GM18873 (cell line): Measurements from ENCODE around the gene ITGAV.
A peak's percentile ranks its signal among the peaks of the same experiment; 100 is the strongest.

Source experiments
- ATAC-seq: cut with Tn5 transposase; IDR thresholded peaks from one replicate; pipeline ENCODE4 v1.9.1; 2021; ENCODE audit warnings: mild to moderate bottlenecking, moderate library complexity, moderate number of reproducible peaks; ENCODE audit not compliant: unreplicated experiment, low FRiP score

The ITGAV gene

DNA sequence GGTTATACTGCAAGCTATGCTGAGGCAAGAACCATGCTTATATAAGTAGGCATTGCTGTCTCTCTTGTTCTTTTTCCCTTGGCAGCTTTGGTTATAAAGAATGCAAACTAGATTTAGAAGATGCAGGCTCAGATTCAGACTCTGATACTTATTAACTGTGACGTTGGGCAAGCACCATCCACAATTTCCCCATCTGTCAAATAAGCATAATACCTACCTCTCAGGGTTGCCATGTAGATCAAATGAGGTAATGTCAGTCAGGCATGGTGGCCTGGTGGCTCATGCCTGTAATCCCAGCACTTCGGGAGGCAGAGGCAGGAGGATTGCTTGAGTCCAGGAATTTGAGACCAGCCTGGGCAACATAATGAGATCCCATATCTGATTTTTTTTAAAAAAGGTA lies 21.7 kb downstream of the ITGAV start:
- ATAC-seq: no peak

DNA sequence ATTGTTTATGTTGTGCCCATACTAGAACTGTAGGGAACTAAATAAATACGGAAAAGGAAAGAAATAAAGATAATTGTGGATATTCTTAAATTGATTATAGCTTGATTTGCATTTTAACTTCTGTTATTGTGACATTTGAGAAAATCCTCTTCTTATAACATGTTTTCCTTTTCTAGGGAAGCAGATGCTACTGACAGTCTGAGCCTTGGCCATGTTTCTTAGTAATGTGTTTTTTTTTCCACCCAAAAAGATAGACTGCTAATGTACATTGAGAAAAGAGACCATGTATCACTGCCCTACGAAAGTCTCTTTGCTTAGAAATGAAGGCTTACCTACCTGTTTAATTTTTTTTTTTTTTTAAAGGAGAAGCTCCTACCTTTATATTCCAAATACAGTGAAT lies 22.2 kb downstream of the ITGAV start:
- no peak for ATAC-seq

DNA sequence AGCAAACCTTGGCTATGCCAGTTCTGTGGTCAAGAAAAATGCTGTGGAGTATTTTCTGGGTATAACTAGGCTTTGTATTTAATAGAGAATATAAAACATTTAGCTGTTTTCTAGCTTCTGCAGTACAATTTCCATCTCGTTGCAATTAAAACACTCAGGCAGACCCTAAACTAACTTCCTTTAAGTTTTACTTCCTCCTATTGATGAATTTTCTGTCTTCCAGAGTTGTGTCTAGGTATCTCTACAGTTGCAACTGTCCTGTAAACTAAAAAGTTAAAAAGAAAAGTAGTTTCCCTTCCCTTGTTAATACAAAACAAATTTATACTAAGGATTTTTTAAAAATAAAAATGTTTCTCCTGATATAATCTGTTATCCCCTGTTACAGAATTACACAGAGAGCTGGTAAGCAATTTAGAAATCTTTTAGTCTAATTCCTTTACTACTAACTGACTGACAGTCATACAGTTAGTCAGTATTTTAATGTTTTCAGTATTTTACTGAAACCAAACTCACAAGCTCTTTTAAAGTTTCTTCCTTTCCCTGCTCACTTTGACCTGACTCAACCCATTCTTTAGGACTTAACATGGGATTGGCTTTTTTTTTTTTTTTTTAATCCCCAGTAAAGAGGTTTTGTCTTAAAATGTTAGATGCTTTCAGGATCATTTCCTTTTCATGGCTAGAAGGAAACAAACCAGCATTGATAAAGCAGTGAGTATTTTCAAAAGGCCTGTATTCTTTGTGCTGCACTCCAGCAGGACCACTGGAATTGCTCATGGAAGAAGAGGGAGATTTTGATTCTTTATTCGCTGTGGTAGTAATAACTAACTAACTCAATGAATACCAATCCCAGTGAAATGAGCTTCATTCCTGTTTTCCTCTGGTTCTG lies 22.9 kb downstream of the ITGAV start:
- no peak for ATAC-seq

DNA sequence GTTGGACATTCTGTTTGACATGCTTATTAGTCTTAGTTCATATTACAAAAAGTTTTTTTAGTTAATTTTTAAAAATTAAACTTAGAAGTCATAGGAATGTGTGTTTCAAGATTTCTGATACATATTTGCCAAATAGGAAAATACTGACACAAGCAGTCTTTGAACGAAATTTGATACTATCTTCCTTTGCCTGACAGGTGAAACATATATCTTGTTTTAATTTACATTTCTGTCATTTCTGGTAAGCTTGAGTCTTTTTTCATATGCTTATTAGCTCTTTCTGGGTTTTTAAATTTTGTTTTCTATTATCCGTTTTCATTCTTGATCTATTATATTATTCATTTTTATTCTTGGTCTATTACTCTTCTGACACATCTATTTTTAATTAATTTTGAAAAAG lies 24.5 kb downstream of the ITGAV start:
- ATAC-seq: no peak

DNA sequence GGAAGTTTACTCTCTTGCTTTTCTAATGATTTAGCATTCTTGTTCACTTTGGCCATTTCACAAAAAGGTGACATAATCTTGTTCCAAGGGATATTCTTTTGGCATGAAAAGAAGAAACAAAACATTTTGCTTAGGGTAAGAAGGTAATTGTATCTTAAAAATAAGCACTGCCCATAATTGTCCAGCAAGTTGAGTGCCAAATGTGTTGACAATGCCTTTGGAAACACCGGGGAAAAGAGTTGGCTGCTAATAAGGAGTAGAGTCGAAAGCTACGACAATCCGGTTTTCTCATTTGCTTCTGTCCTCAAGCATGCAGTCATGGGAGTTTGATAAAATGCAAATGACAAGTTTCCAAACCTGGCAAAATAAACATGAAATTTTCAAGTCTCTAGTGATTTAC lies 27.3 kb downstream of the ITGAV start:
- no peak for ATAC-seq

DNA sequence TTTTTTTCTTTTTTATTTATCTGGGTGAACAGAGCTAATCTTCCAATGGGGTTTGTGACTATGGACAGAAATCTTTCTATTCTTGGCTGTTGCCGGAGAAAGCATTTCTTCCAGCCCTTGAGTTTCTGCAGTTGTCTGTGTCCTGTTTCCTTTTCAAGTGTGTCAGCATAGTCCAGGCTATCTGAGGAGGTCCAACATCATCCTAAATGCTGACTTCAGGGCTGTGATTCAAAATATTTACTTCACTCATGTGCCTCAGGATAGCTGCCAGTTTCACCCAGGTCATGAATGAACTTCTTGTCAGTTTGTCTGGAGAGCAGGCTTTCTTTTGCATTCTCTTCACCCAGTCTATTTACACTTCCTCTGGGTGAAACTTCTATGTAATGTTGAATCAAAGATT lies 27.9 kb downstream of the ITGAV start:
- ATAC-seq: no peak

DNA sequence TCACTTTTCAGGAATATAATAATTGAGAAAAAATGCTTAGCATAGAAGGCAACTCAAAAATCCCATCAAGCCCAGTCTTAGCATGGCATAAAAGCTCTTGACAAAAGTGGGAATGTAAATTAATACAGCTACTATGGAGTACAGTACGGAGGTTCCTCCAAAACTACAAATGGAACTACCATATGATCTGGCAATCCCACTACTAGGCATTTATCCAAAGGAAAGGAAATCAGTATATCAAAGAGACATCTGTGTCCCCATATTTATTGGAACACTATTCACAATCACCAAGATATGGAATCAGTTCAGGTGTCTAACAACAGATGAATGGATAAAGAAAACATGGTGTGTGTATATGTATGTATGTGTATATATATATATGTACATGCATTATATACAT lies 28.8 kb downstream of the ITGAV start:
- ATAC-seq: no peak

DNA sequence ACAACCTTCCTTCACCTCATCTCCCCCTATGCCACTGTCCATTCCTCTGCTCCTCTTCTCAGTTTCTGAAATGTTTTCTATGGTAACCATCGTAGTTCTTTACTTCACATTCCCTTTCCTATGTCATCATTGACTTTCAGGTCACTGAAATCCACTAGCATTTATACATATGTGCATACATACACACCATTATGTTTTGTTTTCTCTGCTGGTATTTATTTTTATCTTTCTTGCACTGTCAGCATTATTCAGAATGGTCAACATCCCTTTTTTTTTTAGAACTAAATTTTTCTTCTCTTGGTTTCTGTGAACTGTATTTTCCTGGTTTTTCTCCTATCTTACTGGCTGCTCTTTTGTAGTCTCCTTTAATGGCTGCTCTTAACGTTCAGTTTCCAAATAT lies 33.2 kb downstream of the ITGAV start:
- ATAC-seq: no peak

DNA sequence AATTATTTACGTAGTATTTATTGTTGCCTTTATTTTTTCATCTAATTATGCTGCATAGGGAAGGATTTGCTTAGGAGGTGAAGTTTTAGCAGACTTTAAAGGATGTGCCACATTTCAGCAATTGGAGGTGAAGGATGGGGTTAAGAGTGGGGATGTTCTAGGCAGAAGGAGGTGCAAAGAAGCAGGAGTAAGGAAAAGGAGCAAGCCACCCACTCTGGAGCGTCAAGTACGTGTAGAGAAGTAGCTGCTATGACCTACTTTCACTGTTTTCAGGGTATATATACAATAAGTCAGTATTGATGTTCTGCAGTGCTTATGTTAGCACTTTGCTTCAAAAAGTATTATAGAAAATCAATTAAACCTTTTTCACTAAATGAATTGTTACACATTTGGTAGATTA lies 34.4 kb downstream of the ITGAV start:
- ATAC-seq: no peak

DNA sequence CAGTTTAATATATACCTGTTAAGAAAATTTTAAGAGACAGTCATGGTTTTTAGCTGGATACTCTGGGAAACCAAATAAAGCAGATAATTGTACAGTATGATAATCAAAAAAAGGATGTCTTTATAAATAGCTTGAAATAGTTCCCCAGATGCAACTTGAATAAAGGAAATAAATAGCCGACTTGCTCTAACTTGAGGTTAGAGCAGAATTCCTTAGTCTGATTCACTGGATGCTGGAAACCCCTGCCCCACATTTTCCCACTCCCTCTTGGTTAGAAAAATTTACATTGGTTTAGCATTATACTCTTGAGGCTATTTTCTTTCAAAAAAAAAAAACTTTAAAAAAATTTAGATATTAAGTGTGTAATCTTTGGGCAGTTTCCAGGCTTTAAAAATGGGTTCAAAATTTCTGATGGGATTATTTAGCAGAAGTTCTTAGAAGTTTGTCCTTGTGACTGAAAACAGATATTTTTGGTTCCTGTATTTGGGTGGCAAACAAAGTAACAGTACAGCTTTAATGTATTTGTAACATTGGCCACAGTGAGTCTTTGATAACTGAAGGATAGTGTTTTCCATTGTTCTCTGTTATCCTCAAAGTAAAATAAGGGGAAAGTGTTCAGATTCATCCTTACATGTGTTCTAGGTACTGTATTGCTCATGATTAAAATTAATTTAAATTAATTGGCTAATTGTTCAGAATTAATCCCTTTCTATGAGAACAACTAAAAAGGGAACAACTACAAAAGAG lies 39.6 kb downstream of the ITGAV start:
- no peak for ATAC-seq

DNA sequence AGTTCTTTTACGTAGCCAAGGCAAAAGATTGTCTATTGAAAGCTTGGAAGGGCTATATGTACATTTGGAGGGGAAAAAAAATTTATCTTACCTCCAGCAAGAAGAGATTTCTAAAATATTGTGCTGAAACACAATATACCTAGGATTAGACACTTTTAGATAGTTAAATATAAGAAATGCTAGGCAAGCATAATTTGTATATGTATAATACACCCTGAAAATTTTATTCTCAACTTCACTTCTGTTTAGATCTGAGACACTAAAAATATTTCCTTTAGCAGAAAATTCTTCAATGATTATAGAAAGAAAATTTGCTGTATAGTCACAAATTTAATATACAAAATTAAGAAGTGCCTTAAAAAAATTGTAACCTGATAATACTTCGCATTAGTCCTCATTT lies 42.6 kb downstream of the ITGAV start:
- ATAC-seq: no peak

DNA sequence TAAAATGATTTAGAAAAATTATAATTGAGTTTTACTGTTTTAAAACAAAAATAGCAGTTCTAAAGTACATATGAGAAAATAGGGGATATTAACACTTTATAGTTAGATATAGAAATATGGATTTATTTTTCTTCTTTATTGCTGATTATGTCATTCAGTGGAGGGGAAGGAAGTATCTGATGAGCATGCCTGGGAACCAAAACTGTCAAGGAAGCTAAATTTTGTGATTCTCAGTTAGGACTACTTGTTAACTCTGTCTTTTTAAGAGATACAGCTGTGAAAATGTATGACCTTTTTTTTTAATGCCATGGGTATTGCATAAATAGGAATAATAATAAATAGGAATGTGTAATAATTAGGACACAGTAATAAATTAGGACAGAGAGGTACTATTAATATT lies 44.8 kb downstream of the ITGAV start:
- ATAC-seq: no peak

DNA sequence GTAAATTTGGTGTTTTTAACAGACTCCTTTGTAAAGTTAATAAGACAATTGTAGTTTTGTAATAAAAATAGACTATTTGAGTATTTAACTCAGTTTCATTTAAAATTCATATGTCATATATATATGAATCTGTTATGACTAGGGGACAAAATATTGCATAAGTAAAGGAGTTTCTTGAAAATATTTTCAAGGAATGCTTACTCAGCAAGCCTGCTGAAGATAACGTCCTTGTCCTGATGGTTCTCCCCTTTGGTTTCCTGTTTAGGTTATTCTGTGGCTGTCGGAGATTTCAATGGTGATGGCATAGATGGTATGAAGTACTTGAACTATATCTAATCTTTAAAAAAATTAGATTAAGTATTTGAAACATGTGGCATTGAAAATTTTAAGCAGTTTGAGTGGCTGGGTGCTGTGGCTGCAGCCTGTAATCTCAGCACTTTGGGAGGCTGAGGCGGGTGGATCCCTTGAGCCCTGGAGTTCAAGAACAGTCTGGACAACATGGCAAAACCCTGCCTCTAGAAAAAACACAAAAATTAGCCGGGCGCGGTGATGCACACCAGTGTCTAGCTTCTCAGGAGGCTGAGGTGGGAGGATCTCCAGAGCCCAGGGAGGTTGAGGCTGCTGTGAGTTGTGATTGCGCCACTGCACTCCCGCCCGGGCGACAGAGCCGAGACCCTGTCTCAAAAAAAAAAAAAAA lies 47.1 kb downstream of the ITGAV start:
- ATAC-seq: no peak

DNA sequence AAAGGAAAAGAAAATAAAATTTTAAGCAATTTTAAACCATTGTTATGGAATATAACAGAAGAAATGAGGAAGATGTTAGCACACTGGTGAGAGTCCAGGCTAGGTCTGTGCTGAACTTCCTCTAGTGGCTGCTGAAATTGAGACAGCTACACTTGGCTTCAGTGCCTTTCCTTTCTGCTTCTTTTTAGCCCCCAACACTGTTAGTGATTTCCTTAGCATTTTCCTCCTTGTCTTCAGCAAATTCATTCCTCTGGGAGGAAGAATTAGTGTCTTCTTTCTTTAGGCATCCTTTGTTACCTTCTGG lies 47.6 kb downstream of the ITGAV start:
- ATAC-seq: no peak

DNA sequence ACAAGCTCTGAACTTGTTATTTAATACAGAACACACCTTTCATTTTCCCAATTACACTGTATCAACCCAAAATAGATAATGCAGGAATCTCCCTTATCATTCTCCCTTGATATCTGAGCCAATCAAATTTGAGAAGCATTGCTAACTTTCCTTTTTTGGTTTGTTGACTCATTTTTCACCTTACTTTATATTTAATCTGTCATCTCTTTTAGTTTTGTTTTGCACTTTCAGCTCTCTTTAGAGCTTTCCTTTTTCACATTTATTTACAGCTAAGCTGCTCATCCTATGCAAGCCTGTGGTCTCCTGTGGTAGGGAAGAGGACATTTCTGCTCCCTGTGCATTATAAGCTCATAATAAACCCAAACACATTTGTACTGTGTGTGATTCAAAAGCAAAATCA lies 50.1 kb downstream of the ITGAV start:
- peak; percentile 63 for ATAC-seq

DNA sequence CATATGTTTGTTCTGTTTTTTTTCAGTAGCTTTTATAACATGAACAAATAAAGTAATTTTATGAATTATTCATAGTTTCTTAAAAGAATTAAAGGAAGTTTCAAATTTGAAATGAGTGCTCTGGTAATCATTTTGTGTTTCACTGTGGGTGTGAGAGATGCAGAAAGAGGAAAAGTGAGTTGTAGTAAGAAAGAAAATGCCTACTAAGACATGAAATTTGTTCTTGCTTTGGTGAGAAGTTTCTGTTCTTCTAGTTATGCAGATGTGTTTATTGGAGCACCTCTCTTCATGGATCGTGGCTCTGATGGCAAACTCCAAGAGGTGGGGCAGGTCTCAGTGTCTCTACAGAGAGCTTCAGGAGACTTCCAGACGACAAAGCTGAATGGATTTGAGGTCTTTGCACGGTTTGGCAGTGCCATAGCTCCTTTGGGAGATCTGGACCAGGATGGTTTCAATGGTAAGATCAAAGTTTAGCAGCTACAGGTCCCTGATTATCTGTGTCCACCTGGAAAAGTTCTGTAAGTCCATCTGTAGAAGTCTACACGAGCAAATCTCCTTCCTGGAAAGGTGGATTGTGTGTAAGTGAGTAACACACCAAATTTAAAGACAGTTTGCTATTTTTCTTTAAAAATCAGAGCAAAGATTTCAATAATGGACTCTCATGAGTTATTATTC lies 51.4 kb downstream of the ITGAV start:
- ATAC-seq: no peak

DNA sequence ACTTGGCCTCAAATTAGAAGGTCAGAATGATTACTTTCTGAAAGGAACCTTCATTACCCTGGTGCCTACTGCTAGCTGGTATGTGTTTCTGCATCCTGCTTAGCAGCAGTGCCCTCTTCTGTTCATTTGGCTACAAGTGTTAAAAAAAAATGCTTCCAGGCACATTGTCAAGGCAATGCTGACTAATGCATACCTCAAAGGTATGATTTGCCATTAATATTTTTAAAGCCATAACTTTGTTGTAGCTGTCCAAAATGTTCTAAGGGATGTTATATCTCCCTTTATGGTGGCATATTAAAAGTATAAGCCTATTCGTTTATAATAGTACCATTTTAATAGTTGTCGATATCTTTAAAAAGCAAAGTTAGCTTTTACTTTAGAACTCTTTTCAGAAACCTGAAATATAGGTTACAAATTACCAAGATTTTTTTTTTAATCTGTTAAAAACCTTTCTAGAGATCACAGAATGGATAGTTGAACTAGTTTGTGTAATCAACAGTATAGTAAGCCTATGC lies 52.0 kb downstream of the ITGAV start:
- peak; percentile 86 for ATAC-seq

DNA sequence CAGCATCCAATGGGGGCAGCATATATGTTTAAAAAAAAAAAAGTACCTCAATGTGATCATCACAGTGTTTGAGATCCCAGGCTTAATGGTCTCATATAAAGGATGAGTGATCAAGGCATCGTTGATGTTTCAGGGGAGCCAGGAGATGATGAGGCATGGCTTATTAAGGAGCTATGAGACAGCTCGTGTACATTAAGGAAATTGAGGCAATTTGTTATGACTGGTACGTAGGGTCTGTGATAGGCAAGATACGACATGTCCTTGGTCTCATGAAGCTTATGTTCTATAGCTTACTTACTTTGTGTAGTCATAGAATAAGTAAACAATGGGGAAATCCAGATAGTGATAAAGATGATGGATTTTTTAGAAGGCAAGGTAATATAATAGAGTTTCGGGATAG lies 54.9 kb downstream of the ITGAV start:
- no peak for ATAC-seq

DNA sequence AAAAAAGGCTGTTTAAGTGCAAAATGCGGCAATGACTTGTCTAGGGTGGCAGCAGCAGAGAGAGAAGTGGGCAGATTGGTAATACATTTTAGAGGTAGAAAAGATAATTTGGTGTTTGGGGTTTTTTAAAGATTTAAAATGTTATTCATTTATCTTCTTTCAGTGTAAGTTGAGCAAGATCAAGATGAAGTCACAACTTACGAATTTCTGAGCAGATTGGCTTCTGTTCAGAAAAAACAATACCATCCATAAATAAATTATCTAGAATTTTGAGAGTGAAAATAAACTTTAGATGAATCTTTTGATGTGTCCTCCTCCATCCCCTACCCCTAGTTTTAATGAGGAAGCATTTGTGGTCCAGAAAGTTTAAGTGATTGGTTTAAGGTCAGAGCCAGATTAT lies 56.1 kb downstream of the ITGAV start:
- no peak for ATAC-seq

DNA sequence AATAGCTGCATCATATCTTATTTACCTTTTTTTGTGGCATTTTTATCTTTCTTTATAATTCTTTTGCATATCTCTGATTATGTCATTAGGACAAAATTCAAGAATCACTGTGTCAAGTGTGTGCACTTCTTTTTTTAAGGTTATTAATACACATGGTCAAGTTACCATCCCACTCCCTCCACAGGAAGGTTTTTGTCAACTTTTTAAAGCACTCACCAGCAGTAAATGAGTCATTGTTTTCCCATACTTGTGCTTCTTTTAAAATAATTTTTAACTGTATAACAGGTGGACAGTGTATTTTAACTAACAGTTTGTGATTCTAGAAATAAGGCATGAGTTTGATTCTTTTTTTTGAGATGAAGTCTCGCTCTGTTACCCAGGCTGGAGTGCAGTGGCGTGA lies 58.3 kb downstream of the ITGAV start:
- no peak for ATAC-seq

DNA sequence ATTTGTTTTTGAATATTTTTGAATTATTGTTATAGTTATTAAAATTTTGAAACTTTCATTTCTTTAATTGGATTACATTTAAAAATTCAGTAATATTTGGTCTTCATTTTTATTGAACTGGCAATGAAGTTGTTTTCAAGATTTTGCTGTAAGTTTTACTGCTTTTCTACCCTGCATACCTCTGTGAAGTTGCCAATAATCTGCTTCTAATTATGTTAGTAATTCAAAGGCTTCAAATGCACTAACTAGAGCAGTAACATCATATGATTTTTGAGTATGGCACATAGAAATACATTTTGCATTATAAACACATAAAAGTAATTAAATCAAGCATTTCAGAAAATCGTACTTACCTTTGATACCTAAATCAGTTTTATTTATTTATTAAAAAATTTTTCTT lies 63.7 kb downstream of the ITGAV start:
- ATAC-seq: no peak
